GM12878 (cell line): ENCODE data around the gene NFASC. TPM values are rescaled to one million over a fixed set of nuclear protein-coding genes. Genes with fewer than 3 reads are reported as not detected.

ENCODE experiments used
- ATAC-seq: fragments of 200-7000 bp; cut with Tn5 transposase; 3 replicates; pipeline ENCODE4 v1.9.1; 2020; ENCODE audit warnings: mild to moderate bottlenecking, moderate library complexity
- BruUV-seq: library from RNA; stranded (reverse); fragments of 400-500 nt; replicated peaks from 2 replicates; lab custom pipeline; 2021; lab: Mats Ljungman, UMichigan
- CTCF ChIA-PET: fragments of 300-600 bp; sonication (Branson Sonifier 250); formaldehyde crosslinking; extraction: SDS; loops from one replicate; lab custom pipeline; 2021; ENCODE audit warnings: inconsistent platforms; lab: Yijun Ruan, JAX
- POLR2A ChIA-PET: fragments of 350-600 bp; formaldehyde crosslinking; extraction: SDS; loops from one replicate; lab custom pipeline; 2021; ENCODE audit warnings: inconsistent platforms; lab: Charles Lee
- RAD21 ChIA-PET: fragments of 300-600 bp; sonication (Branson Sonifier 250); formaldehyde crosslinking; loops from one replicate; lab custom pipeline; 2023; ENCODE audit warnings: antibody characterized with exemption; ENCODE audit not compliant: unreplicated experiment; lab: Charles Lee
- SMC1A ChIA-PET: fragments of 300-600 bp; sonication (Branson Sonifier 250); formaldehyde crosslinking; loops from one replicate; lab custom pipeline; 2023; ENCODE audit not compliant: unreplicated experiment, uncharacterized antibody; lab: Charles Lee
- DNase-seq: peaks from one replicate; pipeline ENCODE4 v3.0.0-alpha.2; 2011; ENCODE audit warnings: low read depth, low spot score
- FAIRE-seq: peaks from 3 replicates; lab custom pipeline; 2011; peaks lifted over from hg19 to GRCh38; lab: Jason Lieb, UNC
- H2AFZ ChIP-seq: 2 replicates; pipeline ENCODE4 v1.6.0; 2011; ENCODE audit warnings: low read depth, low read length, control low read depth; ENCODE audit not compliant: control insufficient read depth
- H3K27ac ChIP-seq: 2 replicates; pipeline ENCODE4 v1.5.1; 2011; ENCODE audit warnings: control low read depth; ENCODE audit not compliant: control insufficient read depth, insufficient read depth
- H3K27me3 ChIP-seq, 2 experiments: replicated peaks in 1 of 2; 2 replicates each; pipeline versions ENCODE4 v1.6.0 to v1.6.1; 2011; ENCODE audit warnings: low read length in 1 of 2; ENCODE audit not compliant: control insufficient read depth in 2 of 2, insufficient read depth in 2 of 2
- H3K36me3 ChIP-seq, 2 experiments: 2 replicates each; pipeline ENCODE4 v1.5.1; 2011; ENCODE audit warnings: low read length in 1 of 2; ENCODE audit not compliant: control insufficient read depth in 2 of 2, insufficient read depth in 2 of 2
- H3K4me1 ChIP-seq: 2 replicates; pipeline ENCODE4 v1.6.1; 2011; ENCODE audit warnings: mild to moderate bottlenecking, low read length, moderate library complexity, mixed read lengths; ENCODE audit not compliant: control insufficient read depth, insufficient read depth
- H3K4me2 ChIP-seq: 2 replicates; pipeline ENCODE4 v1.6.0; 2011; ENCODE audit warnings: control low read depth; ENCODE audit not compliant: control insufficient read depth, insufficient read depth
- H3K4me3 ChIP-seq: fragments of 200-600 bp; sonication (generic); 2 replicates; pipeline ENCODE4 v1.5.1; 2016
- H3K79me2 ChIP-seq: 2 replicates; pipeline ENCODE4 v1.6.0; 2011; ENCODE audit warnings: low read length; ENCODE audit not compliant: control insufficient read depth, insufficient read depth
- H3K9ac ChIP-seq: 2 replicates; pipeline ENCODE4 v1.8.0; 2011; ENCODE audit warnings: low read length, control low read depth, mixed read lengths; ENCODE audit not compliant: control insufficient read depth, insufficient read depth
- H3K9me3 ChIP-seq: replicated peaks from 3 replicates; pipeline ENCODE4 v1.5.1; 2011; ENCODE audit warnings: mild to moderate bottlenecking, low read length; ENCODE audit not compliant: control insufficient read depth, insufficient read depth
- H4K20me1 ChIP-seq: 2 replicates; pipeline ENCODE4 v1.6.0; 2011; ENCODE audit not compliant: control insufficient read depth, insufficient read depth
- BMI1 ChIP-seq: fragments of 450-650 bp; IDR thresholded peaks from 2 replicates; pipeline ENCODE4 v1.6.1; 2016; ENCODE audit warnings: mild to moderate bottlenecking, moderate library complexity, borderline replicate concordance
- BRCA1 ChIP-seq: IDR thresholded peaks from 2 replicates; pipeline ENCODE4 v1.6.1; 2011; ENCODE audit warnings: low read depth, low read length, improper control_type of control experiment
- KAT2A ChIP-seq: conservative IDR thresholded peaks from 2 replicates; pipeline ENCODE4 v1.6.1; 2011; ENCODE audit warnings: low read depth, low read length; ENCODE audit not compliant: control insufficient read depth
- KDM1A ChIP-seq: fragments of 200-600 bp; sonication (generic); IDR thresholded peaks from 2 replicates; pipeline ENCODE4 v1.6.1; 2016; ENCODE audit warnings: borderline replicate concordance
- MLLT1 ChIP-seq: fragments of 450-650 bp; IDR thresholded peaks from 2 replicates; pipeline ENCODE4 v1.6.1; 2016; ENCODE audit warnings: mild to moderate bottlenecking
- MTA3 ChIP-seq: IDR thresholded peaks from 2 replicates; pipeline ENCODE4 v1.6.1; 2012; ENCODE audit warnings: low read length, inconsistent platforms, borderline replicate concordance
- MYC ChIP-seq: IDR thresholded peaks from 2 replicates; pipeline ENCODE4 v1.6.1; 2011; ENCODE audit warnings: mild to moderate bottlenecking, low read length, moderate library complexity, inconsistent platforms; ENCODE audit not compliant: insufficient read depth, insufficient replicate concordance, insufficient read length, severe bottlenecking
- NKRF ChIP-seq: fragments of 450-650 bp; conservative IDR thresholded peaks from 2 replicates; pipeline ENCODE4 v1.6.1; 2017; ENCODE audit warnings: mild to moderate bottlenecking, moderate library complexity
- RFX5 ChIP-seq: IDR thresholded peaks from 2 replicates; pipeline ENCODE4 v1.6.1; 2011; ENCODE audit warnings: low read depth, low read length, improper control_type of control experiment
- SIN3A ChIP-seq: IDR thresholded peaks from 2 replicates; pipeline ENCODE4 v1.6.1; 2012; ENCODE audit warnings: low read depth, low read length, improper control_type of control experiment
- SIX5 ChIP-seq: IDR thresholded peaks from 2 replicates; pipeline ENCODE4 v1.6.1; 2011; ENCODE audit warnings: mild to moderate bottlenecking, low read depth, low read length, moderate library complexity; ENCODE audit not compliant: severe bottlenecking
- SPI1 ChIP-seq: IDR thresholded peaks from 2 replicates; pipeline ENCODE4 v1.6.1; 2011; ENCODE audit warnings: low read depth, mild to moderate bottlenecking, low read length, moderate library complexity, borderline replicate concordance; ENCODE audit not compliant: insufficient read depth
- SUPT20H ChIP-seq: IDR thresholded peaks from 2 replicates; pipeline ENCODE4 v1.6.1; 2011; ENCODE audit warnings: low read depth, mild to moderate bottlenecking, low read length, moderate library complexity, borderline replicate concordance; ENCODE audit not compliant: control insufficient read depth
- ZNF207 ChIP-seq: fragments of 450-650 bp; IDR thresholded peaks from 2 replicates; pipeline ENCODE4 v1.6.1; 2014; ENCODE audit warnings: antibody characterized with exemption, mild to moderate bottlenecking, borderline replicate concordance
- ZNF217 ChIP-seq: fragments of 450-650 bp; IDR thresholded peaks from 2 replicates; pipeline ENCODE4 v1.6.1; 2017; ENCODE audit warnings: antibody characterized with exemption, mild to moderate bottlenecking
- WGBS: methylation state at CpG from one replicate; pipeline ENCODE4 v1.1.6; 2016; ENCODE audit warnings: low lambda C conversion rate; ENCODE audit not compliant: insufficient replicate concordance, insufficient coverage; ENCODE audit errors: missing lambda C conversion rate; 5-methylcytosine and 5-hydroxymethylcytosine counted together
- in situ Hi-C: fragments of 300-500 bp; cut with MboI; formaldehyde crosslinking; loops from 9 replicates; pipeline ENCODE4 v1.14.3; 2018; ENCODE audit warnings: mixed read lengths
- intact Hi-C: fragments of 100-400 bp; cut with micrococcal nuclease; formaldehyde crosslinking; loops from one replicate; pipeline ENCODE4 v1.14.2; 2022; ENCODE audit not compliant: unreplicated experiment
- polyA plus RNA-seq, 11 experiments: library from polyadenylated mRNA; depleted of rRNA in 4 of 11; unstranded in 6 of 11; stranded (reverse) in 5 of 11; fragments of >200 nt; fragmentation: Nextera tagmentation in 4 of 11; fragmentation: Illumina TruSeq in 1 of 11; extraction: Ambion mirVana in 4 of 11; extraction: Trizol in 1 of 11; gene quantifications; 1 replicate in 1 of 11; 2 replicates in 10 of 11; pipeline versions ENCODE4 v1.2.1 to v1.2.3, GENCODE V29; 2011 to 2016; ENCODE audit warnings: inconsistent platforms in 2 of 11, missing spikeins in 2 of 11, low read depth in 1 of 11
- total RNA-seq, 4 experiments: library from RNA; depleted of rRNA in 3 of 4; stranded (reverse); fragments of >200 nt in 3 of 4; fragmentation: Illumina TruSeq in 1 of 4; extraction: Trizol in 1 of 4; gene quantifications; 2 replicates each; pipeline versions ENCODE4 v1.2.1 to v1.2.3, GENCODE V29; 2013 to 2021

Gene NFASC
- total and polyA plus RNA-seq, 10 of the 15 experiments (the other 5 are each of a cell fraction or from before 2014, with no cell fraction given) = 0.04 to 0.31 (median 0.12) TPM; not detected in 4

DNA sequence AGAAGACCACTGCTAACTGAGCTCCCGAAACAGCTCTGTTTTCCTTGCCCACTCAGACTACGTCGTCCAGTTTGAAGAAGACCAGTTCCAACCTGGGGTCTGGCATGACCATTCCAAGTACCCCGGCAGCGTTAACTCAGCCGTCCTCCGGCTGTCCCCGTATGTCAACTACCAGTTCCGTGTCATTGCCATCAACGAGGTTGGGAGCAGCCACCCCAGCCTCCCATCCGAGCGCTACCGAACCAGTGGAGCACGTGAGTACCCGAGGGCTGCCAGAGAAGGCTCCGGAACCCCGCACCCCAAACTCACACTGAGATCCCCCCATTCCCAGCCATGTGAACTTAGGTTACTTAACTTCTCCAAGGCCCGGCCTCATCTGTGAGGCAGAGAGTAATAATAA, 108.6 kb downstream of the NFASC start:
- 59% methylated on average over 18 of the region's 18 CpGs for WGBS
- no peaks in the 10 kb centered on the region for H4K20me1 ChIP-seq
- no peak overlapping the region for H3K27ac ChIP-seq
- in situ Hi-C loops = loop anchor here (5.0 kb wide), 3 partner anchors 83 to 278 kb away; no protein-coding TSS in a partner anchor
- ChIA-PET RAD21 (interaction anchor here (1.0 to 2.1 kb wide), 4 partner anchors 10 to 275 kb away, joined by 3 to 8 read pairs (median 4); no protein-coding TSS in a partner anchor), POLR2A (interaction anchor here (0.6 kb wide), 1 partner anchor 285 kb away, joined by 3 read pairs; no protein-coding TSS in a partner anchor), CTCF (interaction anchor here (0.6 to 2.6 kb wide), 5 partner anchors 11 to 273 kb away, joined by 3 to 24 read pairs (median 9); no protein-coding TSS in a partner anchor), SMC1A (interaction anchor here (1.0 kb wide), 2 partner anchors 162 to 249 kb away, joined by 3 to 4 read pairs; no protein-coding TSS in a partner anchor)
- DNase-seq (no peak), FAIRE-seq (no peak), ATAC-seq (no peak)
- no peak overlapping the region for H3K4me3 ChIP-seq
- peaks cover 6% of the 10 kb centered on the region for H3K4me1 ChIP-seq
- H3K27me3 ChIP-seq = no peaks in the 10 kb centered on the region; a peak in 3 of 4 replicates
- no peaks in the 10 kb centered on the region for H3K79me2 ChIP-seq
- TF ChIP-seq SUPT20H = no peak
- TF ChIP-seq KAT2A = no peak
- TF ChIP-seq SIN3A = no peak
- no peak for TF ChIP-seq RFX5
- no peak for TF ChIP-seq MYC
- no peak for TF ChIP-seq ZNF207
- TF ChIP-seq SPI1 = no peak
- TF ChIP-seq BRCA1 = no peak
- no peak for TF ChIP-seq BMI1
- TF ChIP-seq MTA3 = no peak
- TF ChIP-seq MLLT1 = no peak
- no peak for TF ChIP-seq SIX5
- TF ChIP-seq KDM1A = no peak
- TF ChIP-seq ZNF217 = no peak
- no peak for TF ChIP-seq NKRF
- BruUV-seq = no TSS peak
- no peak overlapping the region for H2AFZ ChIP-seq
- no peaks in the 10 kb centered on the region for H3K36me3 ChIP-seq
- H3K9ac ChIP-seq = no peak overlapping the region
- no peak overlapping the region for H3K4me2 ChIP-seq
- intact Hi-C loops = loop anchor here (10.0 kb wide), 1 partner anchor 355 kb away; no protein-coding TSS in a partner anchor
- H3K9me3 ChIP-seq = no peaks in the 10 kb centered on the region
